HG03469 (cell line): ENCODE measurements around the gene FAR2.
"Not testable (repeated sequence)": the region's sequence is repeated elsewhere in the genome, so short reads cannot be mapped to it uniquely, and the experiment has no call there.

Source experiments
- ATAC-seq: cut with Tn5 transposase; IDR thresholded peaks from one replicate; pipeline ENCODE4 v1.9.1; 2021; ENCODE audit warnings: mild to moderate bottlenecking, moderate library complexity, moderate number of reproducible peaks; ENCODE audit not compliant: unreplicated experiment

Gene FAR2

DNA sequence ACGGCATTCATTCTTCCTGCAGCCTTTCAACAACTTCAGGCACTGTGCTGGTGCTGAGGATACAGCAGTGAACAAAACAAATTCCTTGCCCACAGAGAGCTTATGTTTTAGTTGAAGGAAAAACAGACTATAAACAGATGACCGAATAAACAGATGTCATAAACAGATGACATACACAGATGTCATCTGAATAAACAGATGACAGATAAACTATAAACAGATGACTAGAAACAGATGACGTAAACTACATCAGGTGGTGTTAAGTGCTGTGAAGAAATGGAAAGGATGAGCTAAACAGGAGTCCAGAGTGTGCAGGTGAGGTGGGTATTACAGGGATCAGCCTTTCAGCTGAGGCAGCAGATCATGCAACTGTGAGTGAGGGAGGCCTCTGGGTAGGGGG, 80.9 kb downstream of the FAR2 start:
- no peak for ATAC-seq

GRCh38 chr12:29230800-29231560, 81.9 kb downstream of the FAR2 start:
- no peak for ATAC-seq

GRCh38 chr12:29232086-29232485, 83.0 kb downstream of the FAR2 start:
- ATAC-seq: no peak

- no peak for ATAC-seq
Measured at GRCh38 chr12:29234552-29234951, 85.5 kb downstream of the FAR2 start.

DNA sequence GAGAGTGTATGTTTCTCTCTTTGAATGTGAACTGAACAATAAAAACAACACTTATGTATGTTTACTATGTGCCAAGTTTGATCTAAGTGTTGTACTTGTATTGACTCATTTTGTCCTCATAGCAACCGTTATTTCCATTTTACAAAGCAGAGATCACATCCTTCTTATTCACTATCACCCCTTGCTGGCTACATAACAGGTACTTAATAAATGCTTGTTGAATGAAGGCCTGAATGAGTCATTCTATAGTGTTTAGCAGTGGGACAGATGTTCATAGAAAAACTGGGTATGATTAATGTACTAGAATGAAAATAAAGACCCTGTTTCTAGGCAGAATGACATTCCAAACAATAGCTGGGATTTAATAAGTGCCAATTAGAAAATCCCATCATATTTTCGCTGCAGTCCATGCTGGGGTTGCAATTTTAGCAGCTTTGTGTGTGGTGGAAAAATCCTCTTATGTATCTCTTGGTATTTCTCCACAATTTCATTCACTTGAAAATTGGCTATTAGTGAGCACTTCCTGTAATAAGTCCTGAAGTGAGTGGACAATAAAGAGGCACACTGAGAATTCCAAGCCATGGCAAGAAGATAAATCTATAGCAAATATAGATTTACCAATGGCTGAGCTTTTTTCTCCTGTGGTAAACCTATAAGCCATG, 86.0 kb downstream of the FAR2 start:
- no peak for ATAC-seq

- ATAC-seq: no peak
Measured at GRCh38 chr12:29238822-29239291, 89.8 kb downstream of the FAR2 start.

GRCh38 chr12:29239336-29239735, 90.3 kb downstream of the FAR2 start:
- ATAC-seq: no peak

GRCh38 chr12:29240441-29240840, 91.4 kb downstream of the FAR2 start:
- no peak for ATAC-seq

DNA sequence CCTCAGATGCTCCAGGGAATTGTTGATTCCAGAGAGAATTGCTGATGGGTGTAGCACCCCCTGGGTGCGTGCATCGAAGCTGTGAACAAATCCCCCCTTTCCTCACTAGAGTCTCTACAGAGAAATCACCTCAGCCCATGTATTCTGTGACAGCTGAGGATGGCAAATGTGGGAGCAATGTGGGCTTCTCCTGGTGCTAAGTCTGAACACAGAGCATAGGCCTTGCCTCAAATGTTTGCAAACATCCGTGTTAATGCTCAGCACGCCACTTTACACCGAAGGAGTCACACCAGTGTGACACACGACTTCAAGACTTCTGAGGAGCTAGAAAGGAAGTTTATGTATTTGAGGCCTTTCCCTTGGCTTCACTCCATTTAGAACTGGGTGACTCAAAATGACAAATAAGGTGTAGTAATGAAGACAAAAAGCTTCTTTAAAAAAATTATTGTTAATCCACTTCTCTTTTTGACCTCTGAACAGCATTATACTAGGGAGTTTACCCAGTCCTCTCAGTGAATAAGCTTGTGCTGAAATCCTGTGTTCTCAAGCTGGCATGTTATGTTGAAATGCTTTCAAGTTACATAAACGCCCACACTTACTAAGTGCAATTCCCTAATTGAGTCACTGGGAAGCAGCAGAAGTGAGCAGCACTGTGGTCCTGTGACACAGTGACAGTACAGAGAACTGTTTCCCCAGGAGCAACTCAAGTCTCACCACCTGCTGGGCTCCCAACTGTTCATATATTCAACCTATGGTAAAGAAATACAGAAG, 92.9 kb downstream of the FAR2 start:
- peak; percentile 85 for ATAC-seq

DNA sequence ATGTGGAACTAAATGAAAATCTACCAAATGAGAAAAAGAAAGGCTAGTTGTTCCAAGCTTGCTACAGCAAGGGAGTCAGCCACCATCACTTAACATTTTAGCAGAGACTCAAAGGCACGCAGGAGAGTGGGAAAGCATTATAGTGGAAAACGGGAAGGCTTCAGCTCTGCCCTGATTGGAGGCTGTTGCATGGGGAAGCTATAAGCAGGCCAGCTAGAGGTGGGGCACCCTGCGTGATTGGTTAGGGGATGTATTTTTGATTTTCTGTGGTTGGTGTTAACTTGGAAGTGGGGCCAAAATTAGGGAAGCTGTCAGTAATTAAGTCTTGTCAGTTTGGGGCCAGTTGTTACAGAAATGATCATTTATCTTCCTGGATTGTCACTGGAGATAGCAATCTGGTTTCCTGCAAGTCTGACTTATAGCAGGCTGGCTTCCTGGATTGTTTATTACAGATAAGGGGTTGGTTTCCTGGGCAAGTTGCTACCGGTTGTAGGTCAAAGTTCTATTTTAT, 93.9 kb downstream of the FAR2 start:
- no peak for ATAC-seq

DNA sequence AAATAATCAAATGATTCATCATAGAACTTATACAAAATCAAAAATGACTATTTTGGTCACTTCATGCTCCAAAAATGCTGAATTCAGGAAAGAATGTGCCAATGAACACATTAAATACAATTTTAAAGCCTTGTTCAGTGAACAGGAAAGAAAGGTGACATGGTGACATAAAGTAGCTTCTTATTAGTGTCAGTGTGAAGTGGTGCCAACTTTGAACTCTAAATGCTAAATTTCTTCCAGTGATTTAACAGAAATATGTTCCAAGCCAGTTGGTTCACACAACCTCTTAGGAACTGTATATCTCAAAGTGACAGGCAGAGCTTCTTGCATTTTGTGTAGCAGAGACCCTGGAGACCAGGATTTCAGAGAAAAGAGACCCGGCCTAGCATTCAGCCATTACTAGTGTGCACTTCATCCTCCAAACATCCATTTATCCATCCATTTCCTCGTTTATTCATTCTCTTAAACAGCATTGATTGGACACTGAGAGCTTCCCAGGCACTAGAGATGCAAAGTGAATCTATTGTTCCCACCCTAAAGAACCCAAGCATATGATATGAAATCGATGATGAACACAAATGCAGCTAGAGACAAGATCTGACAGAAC, 95.2 kb downstream of the FAR2 start:
- no peak for ATAC-seq

- ATAC-seq: no peak
Measured at GRCh38 chr12:29245246-29245645, 96.2 kb downstream of the FAR2 start.

GRCh38 chr12:29249930-29250329, 100.9 kb downstream of the FAR2 start:
- no peak for ATAC-seq

- no peak for ATAC-seq
Measured at GRCh38 chr12:29253906-29254625, 105.0 kb downstream of the FAR2 start.

DNA sequence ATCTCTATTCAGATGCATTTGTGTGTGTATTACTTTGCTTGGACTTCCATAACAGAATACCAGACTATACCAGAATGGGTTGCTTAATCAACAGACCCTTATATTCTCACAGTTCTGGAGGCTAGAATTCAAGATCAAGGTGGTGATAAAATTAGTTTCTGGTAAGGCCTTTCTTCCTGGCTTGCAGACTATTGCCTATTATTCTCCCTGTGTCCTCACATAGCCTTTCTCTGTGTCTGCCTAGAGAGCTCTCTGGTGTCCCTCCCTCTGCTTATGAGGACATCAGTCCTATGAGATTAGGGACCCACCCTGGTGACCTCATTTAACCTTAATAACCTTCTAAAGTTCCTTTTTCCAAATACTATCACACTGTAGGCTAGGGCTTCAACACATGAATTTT, 106.0 kb downstream of the FAR2 start:
- ATAC-seq: no peak

- no peak for ATAC-seq
Measured at GRCh38 chr12:29256598-29256997, 107.5 kb downstream of the FAR2 start.

- not testable (repeated sequence) for ATAC-seq
Measured at GRCh38 chr12:29257687-29258086, 108.6 kb downstream of the FAR2 start.

GRCh38 chr12:29264424-29264823, 115.3 kb downstream of the FAR2 start:
- ATAC-seq: no peak

GRCh38 chr12:29269706-29270408, 120.8 kb downstream of the FAR2 start:
- no peak for ATAC-seq

DNA sequence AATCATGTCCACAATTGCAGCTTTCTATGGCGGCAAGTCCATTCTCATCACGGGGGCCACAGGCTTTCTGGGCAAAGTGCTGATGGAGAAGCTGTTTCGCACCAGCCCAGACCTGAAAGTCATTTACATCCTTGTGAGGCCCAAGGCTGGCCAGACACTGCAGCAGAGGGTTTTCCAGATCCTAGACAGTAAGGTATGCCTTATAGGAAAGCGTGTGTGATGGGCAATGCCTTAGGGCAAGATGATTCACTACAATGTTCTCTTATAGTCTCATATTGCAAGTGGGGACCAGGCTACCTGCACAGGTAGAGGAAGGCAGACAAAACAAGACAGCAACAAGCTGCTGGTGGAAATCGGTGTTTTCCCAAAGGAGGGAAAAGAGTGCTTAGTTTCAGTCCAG, 121.4 kb downstream of the FAR2 start:
- no peak for ATAC-seq
